SU-DHL-6 (cell line): ENCODE measurements around the gene EXOC3.

Experiments
- EZH2phosphoT487 ChIP-seq: fragments of 200-600 bp; sonication (generic), shearing (Covaris generic); conservative IDR thresholded peaks from 2 replicates; pipeline ENCODE4 v1.6.1; 2018; ENCODE audit warnings: mild to moderate bottlenecking, antibody characterized with exemption, low read length, moderate library complexity, mixed read lengths
- TF ChIP-seq, protein P1 (sequence below): fragments of 200-600 bp; sonication (generic); IDR thresholded peaks from one replicate; pipeline ENCODE4 v1.5.1; 2017; ENCODE audit warnings: antibody characterized with exemption, mild to moderate bottlenecking, low read length, moderate library complexity; ENCODE audit not compliant: insufficient read depth, poor library complexity, severe bottlenecking

GRCh38 chr5:423233-423565, 19.8 kb upstream of the EXOC3 start:
- TF ChIP-seq, protein P1, sequence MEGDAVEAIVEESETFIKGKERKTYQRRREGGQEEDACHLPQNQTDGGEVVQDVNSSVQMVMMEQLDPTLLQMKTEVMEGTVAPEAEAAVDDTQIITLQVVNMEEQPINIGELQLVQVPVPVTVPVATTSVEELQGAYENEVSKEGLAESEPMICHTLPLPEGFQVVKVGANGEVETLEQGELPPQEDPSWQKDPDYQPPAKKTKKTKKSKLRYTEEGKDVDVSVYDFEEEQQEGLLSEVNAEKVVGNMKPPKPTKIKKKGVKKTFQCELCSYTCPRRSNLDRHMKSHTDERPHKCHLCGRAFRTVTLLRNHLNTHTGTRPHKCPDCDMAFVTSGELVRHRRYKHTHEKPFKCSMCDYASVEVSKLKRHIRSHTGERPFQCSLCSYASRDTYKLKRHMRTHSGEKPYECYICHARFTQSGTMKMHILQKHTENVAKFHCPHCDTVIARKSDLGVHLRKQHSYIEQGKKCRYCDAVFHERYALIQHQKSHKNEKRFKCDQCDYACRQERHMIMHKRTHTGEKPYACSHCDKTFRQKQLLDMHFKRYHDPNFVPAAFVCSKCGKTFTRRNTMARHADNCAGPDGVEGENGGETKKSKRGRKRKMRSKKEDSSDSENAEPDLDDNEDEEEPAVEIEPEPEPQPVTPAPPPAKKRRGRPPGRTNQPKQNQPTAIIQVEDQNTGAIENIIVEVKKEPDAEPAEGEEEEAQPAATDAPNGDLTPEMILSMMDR = no peak
- TF ChIP-seq EZH2phosphoT487 = no peak
